ENCODE results near the gene MINDY4. TPM values are rescaled to one million over a fixed set of nuclear protein-coding genes. Genes with fewer than 3 reads are reported as not detected.

MINDY4 gene
- total and polyA plus RNA-seq, 2 donors (not counting 1 experiment from before 2014, with no cell fraction given), result 0.12 to 1.1 TPM

- no peaks in the 10 kb centered on the region for H3K36me3 ChIP-seq (replicated peaks in 1 of 2; ENCODE audit: control extremely low read depth in 1 of 2, control insufficient read depth in 1 of 2, extremely low read depth in 1 of 2, insufficient read depth in 2 of 2, low read length in 1 of 2)
- POLR2A ChIA-PET, result no interaction called here
- H3K79me2 ChIP-seq (ENCODE audit: control insufficient read depth, insufficient read depth, low read length), result no peaks in the 10 kb centered on the region
- no peak for ATAC-seq (ENCODE audit: low read depth)
- H3K4me3 ChIP-seq (ENCODE audit: control extremely low read depth in 1 of 5, extremely low read depth in 1 of 5, insufficient read depth in 1 of 5, low read depth in 2 of 5, low read length in 4 of 5), result no peak overlapping the region
- DNase-seq, result no peak
- WGBS (ENCODE audit: insufficient coverage), result 45% methylated on average over 1 of the region's 1 CpG
- intact Hi-C loops (cut with micrococcal nuclease), result no loop called here
- Mint-ChIP-seq H3K9me3 (ENCODE audit: insufficient read depth) (peaks cover 9% of the 10 kb centered on the region), H3K27me3 (peaks cover 12% of the 10 kb centered on the region), H3K4me1 (no peaks in the 10 kb centered on the region), H3K27ac (no peak overlapping the region), H3K4me3 (no peak overlapping the region)
- no peaks in the 10 kb centered on the region for H4K20me1 ChIP-seq (ENCODE audit: control insufficient read depth, insufficient read depth, low read length, poor library complexity, severe bottlenecking)
- TF ChIP-seq EZH2 (IDR thresholded peaks at IDR 0.05; ENCODE audit: borderline replicate concordance, insufficient read depth, low read depth, low read length, poor library complexity, severe bottlenecking) (no peak), CTCF (IDR thresholded peaks at IDR 0.05) (no peak)
- H3K27me3 ChIP-seq (replicated peaks in 1 of 4; ENCODE audit: control extremely low read depth in 1 of 4, control insufficient read depth in 3 of 4, insufficient read depth in 4 of 4, low read length in 3 of 4), result no peaks in the 10 kb centered on the region
- no peak overlapping the region for H3K4me2 ChIP-seq (replicated peaks; ENCODE audit: low read depth, low read length, poor library complexity, severe bottlenecking)
- CTCF ChIA-PET, result no interaction called here
- H3K9me3 ChIP-seq (ENCODE audit: control extremely low read depth in 1 of 3, control insufficient read depth in 2 of 3, insufficient read depth in 1 of 3, low read length in 2 of 3), result peaks cover 0 to 13% (median 0%) of the 10 kb centered on the region in 3 donors
- no peaks in the 10 kb centered on the region for H3K4me1 ChIP-seq (ENCODE audit: control insufficient read depth in 2 of 2, insufficient read depth in 2 of 2, low read length in 2 of 2)
- H3K27ac ChIP-seq (ENCODE audit: low read length in 2 of 2), result no peak overlapping the region
- H2AFZ ChIP-seq (ENCODE audit: insufficient read depth, low read depth, low read length, poor library complexity, severe bottlenecking), result no peak overlapping the region
- no peak overlapping the region for H3K9ac ChIP-seq (ENCODE audit: low read length)
Observed at GRCh38 chr7:30894009-30894408, 122.8 kb downstream of the MINDY4 start.

GRCh38 chr7:30894866-30895605 is 123.8 kb downstream of the MINDY4 start:
- WGBS (ENCODE audit: insufficient coverage), result 91% methylated on average over 13 of the region's 14 CpGs
- ChIA-PET POLR2A (no interaction called here), CTCF (no interaction called here)
- Histone ChIP-seq H3K27me3 (replicated peaks in 1 of 4; ENCODE audit: control extremely low read depth in 1 of 4, control insufficient read depth in 3 of 4, insufficient read depth in 4 of 4, low read length in 3 of 4) (no peaks in the 10 kb centered on the region), H3K4me1 (ENCODE audit: control insufficient read depth in 2 of 2, insufficient read depth in 2 of 2, low read length in 2 of 2) (no peaks in the 10 kb centered on the region), H3K9ac (ENCODE audit: low read length) (no peak overlapping the region), H3K9me3 (ENCODE audit: control extremely low read depth in 1 of 3, control insufficient read depth in 2 of 3, insufficient read depth in 1 of 3, low read length in 2 of 3) (peaks cover 0 to 13% (median 0%) of the 10 kb centered on the region in 3 donors), H3K27ac (ENCODE audit: low read length in 2 of 2) (no peak overlapping the region), H2AFZ (ENCODE audit: insufficient read depth, low read depth, low read length, poor library complexity, severe bottlenecking) (no peak overlapping the region), H4K20me1 (ENCODE audit: control insufficient read depth, insufficient read depth, low read length, poor library complexity, severe bottlenecking) (no peaks in the 10 kb centered on the region), H3K36me3 (replicated peaks in 1 of 2; ENCODE audit: control extremely low read depth in 1 of 2, control insufficient read depth in 1 of 2, extremely low read depth in 1 of 2, insufficient read depth in 2 of 2, low read length in 1 of 2) (no peaks in the 10 kb centered on the region), H3K4me2 (replicated peaks; ENCODE audit: low read depth, low read length, poor library complexity, severe bottlenecking) (no peak overlapping the region), H3K4me3 (ENCODE audit: control extremely low read depth in 1 of 5, extremely low read depth in 1 of 5, insufficient read depth in 1 of 5, low read depth in 2 of 5, low read length in 4 of 5) (no peak overlapping the region), H3K79me2 (ENCODE audit: control insufficient read depth, insufficient read depth, low read length) (no peaks in the 10 kb centered on the region)
- Mint-ChIP-seq H3K9me3 (ENCODE audit: insufficient read depth) (peaks cover 9% of the 10 kb centered on the region), H3K4me1 (no peaks in the 10 kb centered on the region), H3K27ac (no peak overlapping the region), H3K27me3 (peaks cover 12% of the 10 kb centered on the region), H3K4me3 (no peak overlapping the region)
- intact Hi-C loops (cut with micrococcal nuclease), result no loop called here
- ATAC-seq (ENCODE audit: low read depth), result no peak
- no peak for TF ChIP-seq CTCF (IDR thresholded peaks at IDR 0.05)
- no peak for TF ChIP-seq EZH2 (IDR thresholded peaks at IDR 0.05; ENCODE audit: borderline replicate concordance, insufficient read depth, low read depth, low read length, poor library complexity, severe bottlenecking)
- no peak for DNase-seq
